GM23338 (cell line): ENCODE measurements around the gene CD109. TPM values are rescaled to one million over a fixed set of nuclear protein-coding genes. Genes with fewer than 3 reads are reported as not detected.

Source experiments
- CTCF ChIP-seq, 2 experiments: fragments of 200-600 bp in 1 of 2; sonication (generic) in 1 of 2; conservative IDR thresholded peaks; 2 replicates each; pipeline versions ENCODE4 v1.5.1 to v1.6.1; 2016 to 2017; ENCODE audit warnings: antibody characterized with exemption in 2 of 2, low read depth in 2 of 2, mild to moderate bottlenecking in 2 of 2, moderate library complexity in 1 of 2
- EZH2phosphoT487 ChIP-seq: fragments of 200-600 bp; sonication (generic); IDR thresholded peaks from one replicate; pipeline ENCODE4 v1.8.1; 2018; ENCODE audit warnings: antibody characterized with exemption; ENCODE audit not compliant: unreplicated experiment
- POLR2AphosphoS5 ChIP-seq: IDR thresholded peaks from 2 replicates; pipeline ENCODE4 v1.6.1; 2016; ENCODE audit warnings: antibody characterized with exemption, low read depth
- REST ChIP-seq: IDR thresholded peaks from one replicate; pipeline ENCODE4 v1.6.1; 2018; ENCODE audit warnings: antibody characterized with exemption; ENCODE audit not compliant: unreplicated experiment
- STAT1 ChIP-seq: IDR thresholded peaks from one replicate; pipeline ENCODE4 v1.6.1; 2016; ENCODE audit warnings: antibody characterized with exemption; ENCODE audit not compliant: unreplicated experiment
- ZNF114 ChIP-seq: fragments of 250-450 bp; sonication (Bioruptor Pico); IDR thresholded peaks from 2 replicates; pipeline ENCODE4 v1.5.0; 2020; ENCODE audit warnings: mild to moderate bottlenecking, moderate library complexity
- ZNF331 ChIP-seq: fragments of 250-450 bp; sonication (Bioruptor Pico); IDR thresholded peaks from 2 replicates; pipeline ENCODE4 v1.5.0; 2020; ENCODE audit warnings: low read depth, mild to moderate bottlenecking, moderate library complexity
- polyA plus RNA-seq: library from polyadenylated mRNA; unstranded; fragments of >200 nt; fragmentation: Nextera tagmentation; extraction: Ambion mirVana; gene quantifications from 2 replicates; pipeline ENCODE4 v1.2.1, GENCODE V29; 2016
- total RNA-seq: library from RNA; depleted of rRNA; stranded (reverse); fragments of >200 nt; shearing (Covaris generic); gene quantifications from 2 replicates; pipeline ENCODE4 v1.2.3, GENCODE V29; 2014
- TF ChIP-seq, protein P1 (sequence below): fragments of 250-450 bp; sonication (Bioruptor Pico); IDR thresholded peaks from 2 replicates; pipeline ENCODE4 v1.5.0; 2020; ENCODE audit warnings: mild to moderate bottlenecking, moderate library complexity

Gene CD109
- total and polyA plus RNA-seq, 2 experiments from 2014 or later = 1.1 to 5.3 TPM

DNA sequence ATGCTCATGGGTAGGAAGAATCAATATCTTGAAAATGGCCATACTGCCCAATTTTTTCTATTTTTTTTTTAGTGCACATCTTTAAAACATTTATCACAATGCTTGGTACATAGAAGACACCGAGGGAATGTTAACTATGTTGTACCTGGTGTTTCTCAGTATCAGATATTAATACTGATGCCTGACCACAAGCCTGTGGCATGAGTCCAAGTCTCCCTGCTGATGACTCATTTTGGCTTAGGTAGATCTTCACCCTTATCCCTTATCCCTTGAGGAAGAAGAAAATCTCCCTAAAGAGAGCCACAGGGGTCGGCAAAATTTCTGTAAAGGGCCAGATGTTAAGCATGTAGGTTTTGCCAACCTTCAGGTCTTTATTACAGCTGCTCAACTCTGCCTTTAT, 14.5 kb downstream of the CD109 start (continued):
- TF ChIP-seq, protein P1, sequence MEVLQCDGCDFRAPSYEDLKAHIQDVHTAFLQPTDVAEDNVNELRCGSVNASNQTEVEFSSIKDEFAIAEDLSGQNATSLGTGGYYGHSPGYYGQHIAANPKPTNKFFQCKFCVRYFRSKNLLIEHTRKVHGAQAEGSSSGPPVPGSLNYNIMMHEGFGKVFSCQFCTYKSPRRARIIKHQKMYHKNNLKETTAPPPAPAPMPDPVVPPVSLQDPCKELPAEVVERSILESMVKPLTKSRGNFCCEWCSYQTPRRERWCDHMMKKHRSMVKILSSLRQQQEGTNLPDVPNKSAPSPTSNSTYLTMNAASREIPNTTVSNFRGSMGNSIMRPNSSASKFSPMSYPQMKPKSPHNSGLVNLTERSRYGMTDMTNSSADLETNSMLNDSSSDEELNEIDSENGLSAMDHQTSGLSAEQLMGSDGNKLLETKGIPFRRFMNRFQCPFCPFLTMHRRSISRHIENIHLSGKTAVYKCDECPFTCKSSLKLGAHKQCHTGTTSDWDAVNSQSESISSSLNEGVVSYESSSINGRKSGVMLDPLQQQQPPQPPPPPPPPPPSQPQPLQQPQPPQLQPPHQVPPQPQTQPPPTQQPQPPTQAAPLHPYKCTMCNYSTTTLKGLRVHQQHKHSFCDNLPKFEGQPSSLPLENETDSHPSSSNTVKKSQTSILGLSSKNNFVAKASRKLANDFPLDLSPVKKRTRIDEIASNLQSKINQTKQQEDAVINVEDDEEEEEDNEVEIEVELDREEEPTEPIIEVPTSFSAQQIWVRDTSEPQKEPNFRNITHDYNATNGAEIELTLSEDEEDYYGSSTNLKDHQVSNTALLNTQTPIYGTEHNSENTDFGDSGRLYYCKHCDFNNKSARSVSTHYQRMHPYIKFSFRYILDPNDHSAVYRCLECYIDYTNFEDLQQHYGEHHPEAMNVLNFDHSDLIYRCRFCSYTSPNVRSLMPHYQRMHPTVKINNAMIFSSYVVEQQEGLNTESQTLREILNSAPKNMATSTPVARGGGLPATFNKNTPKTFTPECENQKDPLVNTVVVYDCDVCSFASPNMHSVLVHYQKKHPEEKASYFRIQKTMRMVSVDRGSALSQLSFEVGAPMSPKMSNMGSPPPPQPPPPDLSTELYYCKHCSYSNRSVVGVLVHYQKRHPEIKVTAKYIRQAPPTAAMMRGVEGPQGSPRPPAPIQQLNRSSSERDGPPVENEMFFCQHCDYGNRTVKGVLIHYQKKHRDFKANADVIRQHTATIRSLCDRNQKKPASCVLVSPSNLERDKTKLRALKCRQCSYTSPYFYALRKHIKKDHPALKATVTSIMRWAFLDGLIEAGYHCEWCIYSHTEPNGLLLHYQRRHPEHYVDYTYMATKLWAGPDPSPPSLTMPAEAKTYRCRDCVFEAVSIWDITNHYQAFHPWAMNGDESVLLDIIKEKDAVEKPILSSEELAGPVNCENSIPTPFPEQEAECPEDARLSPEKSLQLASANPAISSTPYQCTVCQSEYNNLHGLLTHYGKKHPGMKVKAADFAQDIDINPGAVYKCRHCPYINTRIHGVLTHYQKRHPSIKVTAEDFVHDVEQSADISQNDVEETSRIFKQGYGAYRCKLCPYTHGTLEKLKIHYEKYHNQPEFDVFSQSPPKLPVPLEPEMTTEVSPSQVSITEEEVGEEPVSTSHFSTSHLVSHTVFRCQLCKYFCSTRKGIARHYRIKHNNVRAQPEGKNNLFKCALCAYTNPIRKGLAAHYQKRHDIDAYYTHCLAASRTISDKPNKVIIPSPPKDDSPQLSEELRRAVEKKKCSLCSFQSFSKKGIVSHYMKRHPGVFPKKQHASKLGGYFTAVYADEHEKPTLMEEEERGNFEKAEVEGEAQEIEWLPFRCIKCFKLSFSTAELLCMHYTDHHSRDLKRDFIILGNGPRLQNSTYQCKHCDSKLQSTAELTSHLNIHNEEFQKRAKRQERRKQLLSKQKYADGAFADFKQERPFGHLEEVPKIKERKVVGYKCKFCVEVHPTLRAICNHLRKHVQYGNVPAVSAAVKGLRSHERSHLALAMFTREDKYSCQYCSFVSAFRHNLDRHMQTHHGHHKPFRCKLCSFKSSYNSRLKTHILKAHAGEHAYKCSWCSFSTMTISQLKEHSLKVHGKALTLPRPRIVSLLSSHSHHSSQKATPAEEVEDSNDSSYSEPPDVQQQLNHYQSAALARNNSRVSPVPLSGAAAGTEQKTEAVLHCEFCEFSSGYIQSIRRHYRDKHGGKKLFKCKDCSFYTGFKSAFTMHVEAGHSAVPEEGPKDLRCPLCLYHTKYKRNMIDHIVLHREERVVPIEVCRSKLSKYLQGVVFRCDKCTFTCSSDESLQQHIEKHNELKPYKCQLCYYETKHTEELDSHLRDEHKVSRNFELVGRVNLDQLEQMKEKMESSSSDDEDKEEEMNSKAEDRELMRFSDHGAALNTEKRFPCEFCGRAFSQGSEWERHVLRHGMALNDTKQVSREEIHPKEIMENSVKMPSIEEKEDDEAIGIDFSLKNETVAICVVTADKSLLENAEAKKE (CRISPR knock-in tag) = no peak
- no peak for TF ChIP-seq ZNF114 (CRISPR knock-in tag)
- TF ChIP-seq CTCF (conservative IDR thresholded peaks at IDR 0.05; ENCODE audit: low read depth in 2 of 2) = no peak
- TF ChIP-seq POLR2AphosphoS5 = no peak
- TF ChIP-seq STAT1 = no peak
- TF ChIP-seq ZNF331 (CRISPR knock-in tag) = no peak
- no peak for TF ChIP-seq EZH2phosphoT487
- TF ChIP-seq REST = no peak
